GM20000 (cell line): Measurements from ENCODE around the gene MUC4.

Experiments
- DNase-seq: peaks from one replicate; pipeline ENCODE4 v3.0.0; 2012; ENCODE audit warnings: low spot score
- TF ChIP-seq, protein P1 (sequence below): IDR thresholded peaks from 2 replicates; pipeline ENCODE4 v1.5.1; 2012; ENCODE audit warnings: mild to moderate bottlenecking, control low read depth; ENCODE audit errors: extremely low read depth, missing control alignments

MUC4 gene, protein sequence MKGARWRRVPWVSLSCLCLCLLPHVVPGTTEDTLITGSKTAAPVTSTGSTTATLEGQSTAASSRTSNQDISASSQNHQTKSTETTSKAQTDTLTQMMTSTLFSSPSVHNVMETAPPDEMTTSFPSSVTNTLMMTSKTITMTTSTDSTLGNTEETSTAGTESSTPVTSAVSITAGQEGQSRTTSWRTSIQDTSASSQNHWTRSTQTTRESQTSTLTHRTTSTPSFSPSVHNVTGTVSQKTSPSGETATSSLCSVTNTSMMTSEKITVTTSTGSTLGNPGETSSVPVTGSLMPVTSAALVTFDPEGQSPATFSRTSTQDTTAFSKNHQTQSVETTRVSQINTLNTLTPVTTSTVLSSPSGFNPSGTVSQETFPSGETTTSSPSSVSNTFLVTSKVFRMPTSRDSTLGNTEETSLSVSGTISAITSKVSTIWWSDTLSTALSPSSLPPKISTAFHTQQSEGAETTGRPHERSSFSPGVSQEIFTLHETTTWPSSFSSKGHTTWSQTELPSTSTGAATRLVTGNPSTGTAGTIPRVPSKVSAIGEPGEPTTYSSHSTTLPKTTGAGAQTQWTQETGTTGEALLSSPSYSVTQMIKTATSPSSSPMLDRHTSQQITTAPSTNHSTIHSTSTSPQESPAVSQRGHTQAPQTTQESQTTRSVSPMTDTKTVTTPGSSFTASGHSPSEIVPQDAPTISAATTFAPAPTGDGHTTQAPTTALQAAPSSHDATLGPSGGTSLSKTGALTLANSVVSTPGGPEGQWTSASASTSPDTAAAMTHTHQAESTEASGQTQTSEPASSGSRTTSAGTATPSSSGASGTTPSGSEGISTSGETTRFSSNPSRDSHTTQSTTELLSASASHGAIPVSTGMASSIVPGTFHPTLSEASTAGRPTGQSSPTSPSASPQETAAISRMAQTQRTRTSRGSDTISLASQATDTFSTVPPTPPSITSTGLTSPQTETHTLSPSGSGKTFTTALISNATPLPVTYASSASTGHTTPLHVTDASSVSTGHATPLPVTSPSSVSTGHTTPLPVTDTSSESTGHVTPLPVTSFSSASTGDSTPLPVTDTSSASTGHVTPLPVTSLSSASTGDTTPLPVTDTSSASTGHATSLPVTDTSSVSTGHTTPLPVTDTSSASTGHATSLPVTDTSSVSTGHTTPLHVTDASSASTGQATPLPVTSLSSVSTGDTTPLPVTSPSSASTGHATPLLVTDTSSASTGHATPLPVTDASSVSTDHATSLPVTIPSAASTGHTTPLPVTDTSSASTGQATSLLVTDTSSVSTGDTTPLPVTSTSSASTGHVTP (N-terminal part only)

GRCh38 chr3:195811756-195812155 is at the start of gene MUC4:
Gene MUC4, minus strand, starts transcription at chr3:195811929. Its CDS starts 112 bp downstream, at chr3:195811817.
- TF ChIP-seq, protein P1, sequence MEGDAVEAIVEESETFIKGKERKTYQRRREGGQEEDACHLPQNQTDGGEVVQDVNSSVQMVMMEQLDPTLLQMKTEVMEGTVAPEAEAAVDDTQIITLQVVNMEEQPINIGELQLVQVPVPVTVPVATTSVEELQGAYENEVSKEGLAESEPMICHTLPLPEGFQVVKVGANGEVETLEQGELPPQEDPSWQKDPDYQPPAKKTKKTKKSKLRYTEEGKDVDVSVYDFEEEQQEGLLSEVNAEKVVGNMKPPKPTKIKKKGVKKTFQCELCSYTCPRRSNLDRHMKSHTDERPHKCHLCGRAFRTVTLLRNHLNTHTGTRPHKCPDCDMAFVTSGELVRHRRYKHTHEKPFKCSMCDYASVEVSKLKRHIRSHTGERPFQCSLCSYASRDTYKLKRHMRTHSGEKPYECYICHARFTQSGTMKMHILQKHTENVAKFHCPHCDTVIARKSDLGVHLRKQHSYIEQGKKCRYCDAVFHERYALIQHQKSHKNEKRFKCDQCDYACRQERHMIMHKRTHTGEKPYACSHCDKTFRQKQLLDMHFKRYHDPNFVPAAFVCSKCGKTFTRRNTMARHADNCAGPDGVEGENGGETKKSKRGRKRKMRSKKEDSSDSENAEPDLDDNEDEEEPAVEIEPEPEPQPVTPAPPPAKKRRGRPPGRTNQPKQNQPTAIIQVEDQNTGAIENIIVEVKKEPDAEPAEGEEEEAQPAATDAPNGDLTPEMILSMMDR = no peak
- no peak for DNase-seq

DNA sequence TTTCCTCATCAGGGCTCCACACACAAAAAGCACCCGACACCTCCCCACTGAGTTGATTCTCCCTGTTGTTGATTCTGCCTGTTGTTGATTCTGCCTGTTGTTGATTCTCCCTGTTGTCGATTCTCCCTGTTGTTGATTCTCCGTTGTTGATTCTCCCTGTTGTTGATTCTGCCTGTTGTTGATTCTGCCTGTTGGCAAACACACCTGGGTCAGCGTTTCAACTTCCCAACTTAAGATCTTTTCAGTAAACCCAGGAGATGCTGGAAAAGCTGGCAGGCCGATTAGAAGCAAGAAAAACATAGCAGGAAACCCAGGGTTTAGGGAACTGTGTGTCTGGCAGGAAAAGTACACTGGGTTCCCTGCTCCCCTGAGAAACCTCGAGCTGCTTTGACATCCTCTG is 48.7 kb upstream of the MUC4 start:
- TF ChIP-seq, protein P1 = no peak
- DNase-seq = no peak

- TF ChIP-seq, protein P1 = no peak
- DNase-seq = no peak
Observed at GRCh38 chr3:195859846-195860411, 48.2 kb upstream of the MUC4 start.

DNA sequence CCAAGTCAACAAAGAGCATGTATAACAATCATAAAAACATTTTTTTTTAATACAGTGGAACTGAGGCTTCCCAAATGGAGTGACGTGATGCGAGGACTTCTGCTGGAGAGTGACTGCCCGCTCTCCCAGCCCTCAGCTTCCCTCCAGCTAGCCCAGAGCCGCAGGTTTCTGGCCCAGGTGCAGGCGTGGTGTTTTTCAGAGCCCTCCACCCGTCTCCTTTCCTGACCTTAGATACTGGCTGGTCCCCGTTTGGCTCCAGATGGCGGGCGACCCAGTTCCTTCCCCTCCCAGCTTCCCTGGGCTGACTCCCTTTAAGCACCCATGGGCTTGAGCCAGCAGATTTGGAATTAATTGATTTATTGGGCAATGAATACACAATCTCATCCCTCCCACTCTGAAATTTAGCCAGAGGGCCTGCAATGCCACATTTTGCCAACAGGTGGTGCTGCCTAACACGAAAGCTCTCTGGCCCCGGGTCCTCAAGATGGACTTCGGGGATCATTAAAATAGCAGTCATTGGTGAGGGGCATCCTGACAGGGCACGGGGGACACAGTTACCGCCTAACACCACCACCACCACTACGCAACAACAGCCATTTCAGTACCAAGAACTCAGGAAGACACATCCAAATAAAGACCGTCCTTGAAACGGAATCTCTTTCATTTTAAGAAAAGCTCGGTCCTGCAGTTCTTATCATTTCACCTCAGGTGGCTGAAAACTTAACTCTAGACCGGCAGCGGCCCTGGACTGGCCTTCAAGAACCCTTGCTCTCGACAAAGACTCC is 47.5 kb upstream of the MUC4 start:
- DNase-seq = peak; percentile 89
- TF ChIP-seq, protein P1 = peak; percentile 91

- no peak for DNase-seq
- TF ChIP-seq, protein P1 = no peak
Observed at GRCh38 chr3:195856410-195857084, 44.8 kb upstream of the MUC4 start.
